ENCODE measurements around the gene EHMT1. TPM values are rescaled to one million over a fixed set of nuclear protein-coding genes. Genes with fewer than 3 reads are reported as not detected.

The EHMT1 gene
- total RNA-seq, 4 donors from 2014 or later, result 71.6 to 78.2 (median 74.2) TPM

DNA sequence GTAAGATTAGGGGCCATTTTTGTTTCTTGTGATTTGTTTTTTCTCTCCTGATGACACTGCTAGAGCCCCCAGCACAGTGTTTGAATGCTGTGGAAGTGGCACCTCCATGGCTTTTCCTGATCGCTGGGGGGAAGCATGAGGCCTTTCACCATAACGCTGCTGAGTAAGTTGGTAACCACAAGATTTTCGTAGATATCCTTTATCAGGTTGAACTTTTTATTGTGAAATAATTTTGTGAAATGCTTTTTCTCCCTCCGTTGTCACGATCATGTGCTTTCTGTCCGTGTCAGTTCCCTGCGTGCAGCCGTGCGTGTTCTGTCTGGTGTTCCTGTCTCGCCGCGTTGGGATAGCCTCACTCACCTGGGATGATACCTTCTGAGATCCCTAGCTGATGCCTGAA, 59.4 kb downstream of the EHMT1 start:
- Histone ChIP-seq H3K4me3 (no peak overlapping the region), H3K27me3 (no peaks in the 10 kb centered on the region), H3K27ac (replicated peaks in 1 of 4) (no peak overlapping the region), H3K4me1 (peaks cover 30 to 58% (median 44%) of the 10 kb centered on the region in 4 donors), H3K9me3 (no peaks in the 10 kb centered on the region), H3K36me3 (peaks cover 0 to 10% (median 2%) of the 10 kb centered on the region in 4 donors)
- 91% methylated on average over 12 of the region's 12 CpGs for WGBS
- intact Hi-C loops (cut with DNase I), result no loop called here
- no peak for DNase-seq (ENCODE audit: extremely low spot score)
- TF ChIP-seq EP300 (IDR thresholded peaks at IDR 0.05) (no peak), POLR2AphosphoS5 (IDR thresholded peaks at IDR 0.05) (no peak), POLR2A (IDR thresholded peaks at IDR 0.05; ENCODE audit: low read depth) (no peak)
- TF ChIP-seq, protein P1, sequence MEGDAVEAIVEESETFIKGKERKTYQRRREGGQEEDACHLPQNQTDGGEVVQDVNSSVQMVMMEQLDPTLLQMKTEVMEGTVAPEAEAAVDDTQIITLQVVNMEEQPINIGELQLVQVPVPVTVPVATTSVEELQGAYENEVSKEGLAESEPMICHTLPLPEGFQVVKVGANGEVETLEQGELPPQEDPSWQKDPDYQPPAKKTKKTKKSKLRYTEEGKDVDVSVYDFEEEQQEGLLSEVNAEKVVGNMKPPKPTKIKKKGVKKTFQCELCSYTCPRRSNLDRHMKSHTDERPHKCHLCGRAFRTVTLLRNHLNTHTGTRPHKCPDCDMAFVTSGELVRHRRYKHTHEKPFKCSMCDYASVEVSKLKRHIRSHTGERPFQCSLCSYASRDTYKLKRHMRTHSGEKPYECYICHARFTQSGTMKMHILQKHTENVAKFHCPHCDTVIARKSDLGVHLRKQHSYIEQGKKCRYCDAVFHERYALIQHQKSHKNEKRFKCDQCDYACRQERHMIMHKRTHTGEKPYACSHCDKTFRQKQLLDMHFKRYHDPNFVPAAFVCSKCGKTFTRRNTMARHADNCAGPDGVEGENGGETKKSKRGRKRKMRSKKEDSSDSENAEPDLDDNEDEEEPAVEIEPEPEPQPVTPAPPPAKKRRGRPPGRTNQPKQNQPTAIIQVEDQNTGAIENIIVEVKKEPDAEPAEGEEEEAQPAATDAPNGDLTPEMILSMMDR (IDR thresholded peaks at IDR 0.05), result no peak

DNA sequence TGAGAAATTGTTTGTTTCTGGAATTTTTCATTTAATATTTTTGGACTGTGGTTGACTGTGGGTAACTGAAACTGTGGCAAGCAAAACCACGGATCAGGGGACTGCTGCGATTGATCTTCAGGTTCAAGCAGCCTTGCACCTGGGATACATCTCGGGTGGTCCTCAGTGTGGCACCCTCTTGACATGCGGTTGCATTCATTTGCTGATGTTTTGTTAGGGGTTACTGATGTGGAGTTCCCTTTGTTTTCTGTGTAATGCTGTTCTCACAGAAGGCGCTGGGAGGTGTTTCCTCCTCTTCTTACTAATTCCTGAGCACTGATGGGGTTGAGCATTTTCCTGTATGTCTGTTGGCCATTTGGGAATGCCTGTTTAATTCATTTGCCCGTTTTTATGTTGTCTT, 60.4 kb downstream of the EHMT1 start:
- H3K36me3 ChIP-seq, result peaks cover 0 to 10% (median 2%) of the 10 kb centered on the region in 4 donors
- H3K4me3 ChIP-seq, result no peak overlapping the region
- no peaks in the 10 kb centered on the region for H3K27me3 ChIP-seq
- TF ChIP-seq POLR2A (IDR thresholded peaks at IDR 0.05; ENCODE audit: low read depth) (no peak), EP300 (IDR thresholded peaks at IDR 0.05) (no peak), POLR2AphosphoS5 (IDR thresholded peaks at IDR 0.05) (no peak)
- TF ChIP-seq, protein P1 (IDR thresholded peaks at IDR 0.05), result no peak
- intact Hi-C loops (cut with DNase I), result no loop called here
- H3K4me1 ChIP-seq, result peaks cover 22 to 51% (median 33%) of the 10 kb centered on the region in 4 donors
- 74% methylated on average over 6 of the region's 6 CpGs for WGBS
- H3K9me3 ChIP-seq, result no peaks in the 10 kb centered on the region
- no peak overlapping the region for H3K27ac ChIP-seq (replicated peaks in 1 of 4)
- no peak for DNase-seq (ENCODE audit: extremely low spot score)

DNA sequence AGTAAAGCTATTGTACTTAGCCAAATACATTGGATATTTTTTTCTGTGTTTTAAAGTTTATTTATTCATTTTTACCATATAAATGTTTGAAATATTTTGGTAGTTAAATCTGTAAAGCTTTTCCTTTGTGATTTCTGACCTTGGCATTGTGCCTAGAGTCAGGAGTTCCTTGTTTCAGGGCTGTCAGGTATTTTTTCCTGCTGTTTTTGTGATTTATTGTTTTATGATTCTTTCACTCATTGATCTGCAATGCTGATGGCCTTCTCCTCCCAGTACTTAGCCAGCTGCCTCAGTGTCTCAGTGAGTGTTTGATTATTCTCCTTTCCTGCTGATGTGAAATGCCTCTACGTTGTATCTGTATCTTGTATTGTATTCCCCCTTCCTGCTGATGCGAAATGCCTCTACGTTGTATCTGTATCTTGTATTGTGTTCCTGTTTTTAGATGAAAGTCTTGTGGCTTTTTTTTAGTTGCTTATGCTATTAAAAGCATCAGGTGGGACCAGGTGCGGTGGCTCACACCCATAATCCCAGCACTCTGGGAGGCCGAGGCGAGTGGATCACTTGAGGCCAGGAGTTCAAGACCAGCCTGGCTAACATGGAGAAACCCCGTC, 61.0 kb downstream of the EHMT1 start:
- Histone ChIP-seq H3K36me3 (peaks cover 0 to 10% (median 2%) of the 10 kb centered on the region in 4 donors), H3K27ac (replicated peaks in 1 of 4) (no peak overlapping the region), H3K9me3 (no peaks in the 10 kb centered on the region), H3K27me3 (no peaks in the 10 kb centered on the region), H3K4me3 (no peak overlapping the region), H3K4me1 (peaks cover 18 to 46% (median 29%) of the 10 kb centered on the region in 4 donors)
- WGBS, result 76% methylated on average over 7 of the region's 7 CpGs
- intact Hi-C loops (cut with DNase I), result no loop called here
- no peak for DNase-seq (ENCODE audit: extremely low spot score)
- TF ChIP-seq POLR2AphosphoS5 (IDR thresholded peaks at IDR 0.05), result no peak
- TF ChIP-seq, protein P1 (IDR thresholded peaks at IDR 0.05), result no peak
- no peak for TF ChIP-seq EP300 (IDR thresholded peaks at IDR 0.05)
- TF ChIP-seq POLR2A (IDR thresholded peaks at IDR 0.05; ENCODE audit: low read depth), result no peak

DNA sequence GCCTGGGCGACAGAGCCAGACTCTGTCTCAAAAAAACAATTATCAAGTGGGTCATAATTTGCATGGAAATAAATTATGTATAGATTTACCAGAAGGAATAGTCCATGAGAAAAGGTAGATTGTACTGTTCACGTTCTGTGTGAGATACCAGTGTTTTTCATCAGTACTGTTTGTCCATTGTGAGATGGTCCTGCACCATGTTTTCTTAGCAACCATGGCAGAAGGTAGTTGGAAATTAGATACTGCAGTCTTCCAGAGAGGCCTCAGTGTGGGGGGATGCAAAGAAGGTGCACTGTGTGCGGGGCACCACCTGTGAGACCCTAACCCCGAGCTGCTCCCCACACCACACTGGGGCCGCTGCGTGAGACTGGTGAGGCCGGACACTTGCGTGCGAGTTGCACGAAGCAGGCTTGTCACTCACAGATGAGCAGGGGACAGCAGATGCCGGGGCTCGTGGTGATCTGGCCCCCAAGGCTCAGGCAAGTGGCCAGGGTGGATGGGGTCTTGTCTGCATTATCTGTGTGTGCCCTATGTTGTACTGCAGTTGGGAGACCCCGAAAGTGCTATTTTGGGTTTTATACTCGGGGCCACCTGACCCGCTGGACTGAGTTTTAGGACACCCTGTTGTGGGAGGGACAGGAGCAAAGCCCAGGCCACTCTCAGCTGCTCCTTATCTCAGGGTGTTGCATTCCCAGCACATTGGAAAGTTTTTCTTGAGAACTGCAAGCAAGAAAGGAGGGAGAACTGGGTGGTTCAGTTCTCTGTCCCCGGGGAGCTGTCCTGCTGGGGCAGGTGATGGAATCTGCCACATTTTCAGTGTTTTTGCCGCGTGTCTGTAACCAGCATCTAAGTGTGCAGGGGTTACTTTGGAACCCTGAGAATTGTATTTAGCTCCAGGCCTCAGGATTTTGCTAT, 61.9 kb downstream of the EHMT1 start:
- H3K27me3 ChIP-seq, result no peaks in the 10 kb centered on the region
- intact Hi-C loops (cut with DNase I), result no loop called here
- 95% methylated on average over 15 of the region's 18 CpGs for WGBS

More for the DNA sequence above, 61.9 kb downstream of the EHMT1 start:
- no peaks in the 10 kb centered on the region for H3K9me3 ChIP-seq
- no peak overlapping the region for H3K4me3 ChIP-seq
- no peak for TF ChIP-seq POLR2AphosphoS5 (IDR thresholded peaks at IDR 0.05)
- no peak for TF ChIP-seq EP300 (IDR thresholded peaks at IDR 0.05)
- TF ChIP-seq POLR2A (IDR thresholded peaks at IDR 0.05; ENCODE audit: low read depth), result no peak
- TF ChIP-seq, protein P1 (IDR thresholded peaks at IDR 0.05), result no peak
- H3K4me1 ChIP-seq, result peaks cover 16 to 40% (median 24%) of the 10 kb centered on the region in 4 donors
- no peak for DNase-seq (ENCODE audit: extremely low spot score)
- H3K27ac ChIP-seq (replicated peaks in 1 of 4), result no peak overlapping the region
- peaks cover 0 to 10% (median 2%) of the 10 kb centered on the region in 4 donors for H3K36me3 ChIP-seq

Measured in esophagus muscularis mucosa (tissue), 4 donors.